H1 (cell line): Measurements from ENCODE around the gene MCMBP. TPM values are rescaled to one million over a fixed set of nuclear protein-coding genes. Genes with fewer than 3 reads are reported as not detected.

Source experiments
- CTCF ChIA-PET: fragments of 300-600 bp; sonication (Branson Sonifier 250); formaldehyde crosslinking; loops from one replicate; lab custom pipeline; 2021; ENCODE audit not compliant: partially characterized antibody; lab: Charles Lee
- POLR2A ChIA-PET: fragments of 300-600 bp; sonication (Branson Sonifier 250); formaldehyde crosslinking; loops from one replicate; lab custom pipeline; 2021; ENCODE audit warnings: inconsistent platforms; ENCODE audit not compliant: partially characterized antibody; lab: Charles Lee
- DNase-seq, 2 experiments: peaks; one replicate each; pipeline versions ENCODE4 v3.0.0 to v3.0.0-alpha.2; 2010 to 2022; ENCODE audit warnings: low spot score in 2 of 2, low read depth in 1 of 2, mixed read lengths in 1 of 2
- FAIRE-seq: peaks from 2 replicates; lab custom pipeline; 2011; peaks lifted over from hg19 to GRCh38; lab: Jason Lieb, UNC
- H2AFZ ChIP-seq: 2 replicates; pipeline ENCODE4 v1.8.1; 2012; ENCODE audit warnings: low read length, inconsistent platforms
- H2AK5ac ChIP-seq: 2 replicates; pipeline ENCODE4 v1.6.1; 2013; ENCODE audit warnings: low read depth, low read length
- H2BK120ac ChIP-seq: replicated peaks from 2 replicates; pipeline ENCODE3; 2013; ENCODE audit warnings: low read depth, low read length, inconsistent platforms
- H2BK12ac ChIP-seq: 2 replicates; pipeline ENCODE4 v1.6.1; 2013; ENCODE audit warnings: low read depth, low read length
- H2BK15ac ChIP-seq: 2 replicates; pipeline ENCODE4 v1.6.1; 2013; ENCODE audit warnings: low read length
- H2BK20ac ChIP-seq: 2 replicates; pipeline ENCODE4 v1.6.1; 2013; ENCODE audit warnings: low read length
- H2BK5ac ChIP-seq: 2 replicates; pipeline ENCODE4 v1.6.1; 2013; ENCODE audit warnings: low read depth, low read length
- H3K14ac ChIP-seq: 2 replicates; pipeline ENCODE4 v1.6.1; 2013; ENCODE audit warnings: inconsistent platforms; ENCODE audit not compliant: insufficient read length
- H3K18ac ChIP-seq: 2 replicates; pipeline ENCODE4 v1.6.1; 2013; ENCODE audit warnings: low read length; ENCODE audit errors: extremely low read depth
- H3K23ac ChIP-seq: 2 replicates; pipeline ENCODE4 v1.6.1; 2013; ENCODE audit warnings: inconsistent platforms; ENCODE audit not compliant: insufficient read length
- H3K23me2 ChIP-seq: 2 replicates; pipeline ENCODE4 v1.6.1; 2013; ENCODE audit warnings: low read depth, low read length
- H3K27ac ChIP-seq: 2 replicates; pipeline ENCODE4 v1.6.1; 2011; ENCODE audit warnings: low read depth, low read length, inconsistent platforms
- H3K27me3 ChIP-seq, 4 experiments: replicated peaks in 1 of 4; 1 replicate in 1 of 4; 2 replicates in 3 of 4; pipeline versions ENCODE4 v1.6.1 to v1.8.1; 2011 to 2013; ENCODE audit warnings: low read length in 3 of 4, mild to moderate bottlenecking in 3 of 4, inconsistent platforms in 2 of 4, mixed read lengths in 2 of 4, moderate library complexity in 1 of 4; ENCODE audit not compliant: control insufficient read depth in 3 of 4, insufficient read depth in 3 of 4; ENCODE audit errors: extremely low read depth in 1 of 4
- H3K36me3 ChIP-seq, 4 experiments: 2 replicates each; pipeline versions ENCODE4 v1.6.1 to v1.8.1; 2011 to 2013; ENCODE audit warnings: mild to moderate bottlenecking in 4 of 4, low read length in 3 of 4, moderate library complexity in 2 of 4, control low read depth in 1 of 4, inconsistent platforms in 1 of 4; ENCODE audit not compliant: insufficient read depth in 4 of 4, control insufficient read depth in 2 of 4
- H3K4ac ChIP-seq: replicated peaks from 2 replicates; pipeline ENCODE3; 2013; ENCODE audit warnings: low read length, low read depth, mixed read lengths, inconsistent platforms; ENCODE audit not compliant: insufficient read length
- H3K4me1 ChIP-seq, 4 experiments: replicated peaks in 1 of 4; 1 replicate in 1 of 4; 2 replicates in 3 of 4; pipeline versions ENCODE4 v1.6.1 to v1.8.1; 2011 to 2013; ENCODE audit warnings: low read length in 3 of 4, inconsistent platforms in 2 of 4, mixed read lengths in 1 of 4; ENCODE audit not compliant: insufficient read depth in 4 of 4, control insufficient read depth in 3 of 4
- H3K4me2 ChIP-seq, 2 experiments: 2 replicates each; pipeline versions ENCODE4 v1.6.1 to v1.8.1; 2011 to 2013; ENCODE audit warnings: low read depth in 2 of 2, low read length in 2 of 2, control low read depth in 1 of 2, inconsistent platforms in 1 of 2, mild to moderate bottlenecking in 1 of 2; ENCODE audit not compliant: insufficient read depth in 1 of 2
- H3K4me3 ChIP-seq, 4 experiments: fragments of 200-600, 300-600 bp in 1 of 4; sonication (generic), shearing (Covaris generic), sonication (Bioruptor Twin) in 1 of 4; 2 replicates each; pipeline versions ENCODE4 v1.5.1 to v1.8.1; 2011 to 2016; ENCODE audit warnings: low read length in 4 of 4, low read depth in 3 of 4, control low read depth in 2 of 4, inconsistent platforms in 2 of 4, mild to moderate bottlenecking in 2 of 4, mixed read lengths in 1 of 4, moderate library complexity in 1 of 4; ENCODE audit not compliant: insufficient read depth in 2 of 4; ENCODE audit errors: extremely low read depth in 1 of 4
- H3K56ac ChIP-seq: replicated peaks from 2 replicates; pipeline ENCODE3; 2013; ENCODE audit warnings: low read depth, mild to moderate bottlenecking, mixed read lengths, low read length, inconsistent platforms; ENCODE audit not compliant: insufficient read length
- H3K79me1 ChIP-seq: 2 replicates; pipeline ENCODE4 v1.6.1; 2013; ENCODE audit warnings: low read depth, low read length, control low read depth
- H3K79me2 ChIP-seq, 2 experiments: 2 replicates each; pipeline versions ENCODE4 v1.6.1 to v1.8.1; 2012 to 2013; ENCODE audit warnings: low read length in 2 of 2, mild to moderate bottlenecking in 2 of 2, inconsistent platforms in 1 of 2; ENCODE audit not compliant: insufficient read depth in 2 of 2, control insufficient read depth in 1 of 2
- H3K9ac ChIP-seq, 4 experiments: replicated peaks in 1 of 4; 1 replicate in 1 of 4; 2 replicates in 3 of 4; pipeline versions ENCODE4 v1.6.1 to v1.8.1; 2011 to 2013; ENCODE audit warnings: low read depth in 3 of 4, low read length in 3 of 4, control low read depth in 2 of 4, mild to moderate bottlenecking in 2 of 4, moderate library complexity in 2 of 4, inconsistent platforms in 1 of 4; ENCODE audit errors: extremely low read depth in 1 of 4
- H3K9me3 ChIP-seq, 2 experiments: 2 replicates each; pipeline versions ENCODE4 v1.6.1 to v1.8.1; 2012 to 2013; ENCODE audit warnings: mild to moderate bottlenecking in 2 of 2, moderate library complexity in 2 of 2, control low read depth in 1 of 2, inconsistent platforms in 1 of 2, low read depth in 1 of 2, low read length in 1 of 2, mixed read lengths in 1 of 2; ENCODE audit not compliant: insufficient read depth in 2 of 2
- H4K20me1 ChIP-seq, 2 experiments: replicated peaks in 1 of 2; 2 replicates each; pipeline versions ENCODE3 to v1.8.1; 2011 to 2013; ENCODE audit warnings: inconsistent platforms in 2 of 2, low read length in 2 of 2, mild to moderate bottlenecking in 1 of 2; ENCODE audit not compliant: insufficient read depth in 2 of 2, control insufficient read depth in 1 of 2
- H4K5ac ChIP-seq: 2 replicates; pipeline ENCODE4 v1.6.1; 2013; ENCODE audit warnings: low read length, low read depth, mixed read lengths, inconsistent platforms; ENCODE audit not compliant: insufficient read length
- H4K8ac ChIP-seq: 2 replicates; pipeline ENCODE4 v1.8.0; 2013; ENCODE audit warnings: mild to moderate bottlenecking, moderate library complexity, low read length, inconsistent platforms; ENCODE audit not compliant: insufficient read depth; ENCODE audit errors: extremely low read depth
- H4K91ac ChIP-seq: replicated peaks from 2 replicates; pipeline ENCODE3; 2013; ENCODE audit warnings: low read length, mixed read lengths, inconsistent platforms; ENCODE audit not compliant: insufficient read length
- JUND ChIP-seq: IDR thresholded peaks from 2 replicates; pipeline ENCODE4 v1.6.1; 2011; ENCODE audit warnings: mild to moderate bottlenecking, improper control_type of control experiment, low read length
- SP4 ChIP-seq: IDR thresholded peaks from 2 replicates; pipeline ENCODE4 v1.6.1; 2012; ENCODE audit warnings: low read length, inconsistent platforms
- WGBS, 2 experiments: shearing (Covaris generic) in 1 of 2; methylation state at CpG; one replicate each; pipeline versions ENCODE4 v1.1.6 to v1.1.7; 2013 to 2015; ENCODE audit warnings: low lambda C conversion rate in 2 of 2, mixed read lengths in 2 of 2, inconsistent platforms in 1 of 2, low coverage in 1 of 2, missing lambda C conversion rate in 1 of 2; ENCODE audit not compliant: insufficient replicate concordance in 2 of 2, insufficient coverage in 1 of 2, insufficient read length in 1 of 2; ENCODE audit errors: extremely low coverage in 1 of 2, missing lambda C conversion rate in 1 of 2; 5-methylcytosine and 5-hydroxymethylcytosine counted together
- polyA plus RNA-seq, 7 experiments: library from polyadenylated mRNA; depleted of rRNA in 3 of 7; stranded (reverse) in 5 of 7; unstranded in 2 of 7; fragments of >200 nt in 5 of 7; fragments of 200-250 nt in 2 of 7; gene quantifications; 1 replicate in 5 of 7; 2 replicates in 1 of 7; 4 replicates in 1 of 7; pipeline versions ENCODE4 v1.2.1 to v1.2.3, GENCODE V29; 2011 to 2013; ENCODE audit warnings: missing spikeins in 2 of 7, mixed read lengths in 2 of 7
- total RNA-seq: library from RNA; stranded (reverse); fragmentation: NEBNext Ultra II Directional; extraction: Animal tissue kit (Norgen Biotek cat#: 25700); gene quantifications from 2 replicates; pipeline ENCODE4 v1.2.1, GENCODE V29; 2021

MCMBP gene
- total and polyA plus RNA-seq, 2 of the 8 experiments (the other 6 are each of a cell fraction or from before 2014, with no cell fraction given): 67.3 to 81.7 TPM

DNA sequence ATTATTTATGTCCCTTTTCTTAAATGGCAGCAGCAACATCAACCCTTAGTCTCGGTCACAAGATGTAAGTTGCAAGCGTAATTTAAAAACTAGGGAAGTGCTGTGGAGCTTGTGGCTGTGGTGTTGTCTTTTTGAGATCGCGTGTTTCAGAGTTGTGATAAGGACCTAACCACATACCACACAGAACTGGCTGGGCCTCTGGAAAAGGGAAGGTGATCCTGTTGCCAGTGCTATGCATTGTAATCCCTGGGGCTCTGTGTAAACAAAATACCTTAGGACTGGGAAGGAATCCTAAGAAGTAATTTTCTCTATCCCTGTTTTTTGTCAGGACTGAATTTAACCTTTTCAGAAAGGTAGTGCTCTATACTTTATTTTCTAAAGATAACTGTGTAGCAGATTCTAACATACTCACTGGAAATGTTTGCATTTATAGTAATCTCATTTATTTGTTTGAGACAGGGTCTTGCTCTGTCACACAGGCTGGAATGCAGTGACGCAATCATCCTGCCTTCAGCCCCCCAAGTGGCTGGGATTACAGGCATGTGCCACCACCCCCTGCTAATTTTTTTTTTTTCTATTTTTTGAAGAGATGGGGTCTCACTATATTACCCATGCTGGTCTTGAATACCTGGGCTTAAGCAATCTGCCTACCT lies 86.4 kb downstream of the MCMBP start:
- ChIA-PET POLR2A (interaction anchor here (0.6 to 2.1 kb wide), 4 partner anchors 32 to 686 kb away, joined by 3 to 6 read pairs (median 4); no protein-coding TSS in a partner anchor), CTCF (interaction anchor here (0.6 to 1.7 kb wide), 2 partner anchors 35 to 1236 kb away, joined by 3 to 7 read pairs; no protein-coding TSS in a partner anchor)
- no peak overlapping the region; the same call in 1 of the 2 replicates for H3K18ac ChIP-seq
- no peak overlapping the region for H2AFZ ChIP-seq
- H4K8ac ChIP-seq: no peak overlapping the region
- peak overlapping the region; percentile 65 for H4K5ac ChIP-seq
- no peak overlapping the region for H2BK120ac ChIP-seq
- peak in 1 of 2 experiments; percentile 38 for DNase-seq
- WGBS, 2 experiments: 29% methylated on average over 5 of the region's 5 CpGs; no CpG with 5 or more reads in 1 of the 2 experiments
- H3K14ac ChIP-seq: no peak overlapping the region
- peak overlapping the region; percentile 43 to 51 for H3K4me2 ChIP-seq
- H3K4me3 ChIP-seq: peak overlapping the region in 2 of 4 experiments; percentile 16 to 38; a peak in 1 of 8 replicates
- peak overlapping the region; percentile 3; the same call in 1 of the 2 replicates for H2BK5ac ChIP-seq
- no peaks in the 10 kb centered on the region for H3K27me3 ChIP-seq
- H3K4me1 ChIP-seq: peaks cover 0 to 8% (median 5%) of the 10 kb centered on the region in 4 experiments
- H3K23ac ChIP-seq: no peak overlapping the region
- H3K4ac ChIP-seq: no peak overlapping the region
- H4K91ac ChIP-seq: peak overlapping the region; percentile 63
- H3K79me1 ChIP-seq: no peaks in the 10 kb centered on the region
- no peak overlapping the region for H2AK5ac ChIP-seq
- H3K23me2 ChIP-seq: no peaks in the 10 kb centered on the region
- H3K79me2 ChIP-seq: no peaks in the 10 kb centered on the region
- no peak overlapping the region for H3K56ac ChIP-seq
- H3K27ac ChIP-seq: peak overlapping the region; percentile 26; the same call in 1 of the 2 replicates
- H3K36me3 ChIP-seq: no peaks in the 10 kb centered on the region
- H2BK12ac ChIP-seq: no peak overlapping the region; the same call in 1 of the 2 replicates
- H2BK15ac ChIP-seq: no peak overlapping the region
- FAIRE-seq: peak; percentile 99
- H3K9me3 ChIP-seq: no peaks in the 10 kb centered on the region
- H3K9ac ChIP-seq: peak overlapping the region in 2 of 4 experiments; percentile 25 to 31; a peak in 2 of 7 replicates
- no peak overlapping the region for H2BK20ac ChIP-seq
- H4K20me1 ChIP-seq: no peaks in the 10 kb centered on the region
- TF ChIP-seq SP4 (peak; percentile 65; the same call in 1 of the 2 replicates), JUND (peak; percentile 87)
